LNCaP clone FGC (cell line): ENCODE measurements around the gene GLYATL1B.
A peak's percentile ranks its signal among the peaks of the same experiment; 100 is the strongest.
"Not testable (repeated sequence)": the region's sequence is repeated elsewhere in the genome, so short reads cannot be mapped to it uniquely, and the experiment has no call there.

Experiments
- DNase-seq: peaks from one replicate; pipeline ENCODE4 v3.0.0-alpha.2; 2011; ENCODE audit warnings: low read depth
- H3K4me3 ChIP-seq: 2 replicates; pipeline ENCODE4 v1.5.1; 2011; ENCODE audit warnings: mild to moderate bottlenecking, low read depth, low read length, control low read depth
- CTCF ChIP-seq: IDR thresholded peaks from 2 replicates; pipeline ENCODE4 v1.5.1; 2012; ENCODE audit warnings: mild to moderate bottlenecking; ENCODE audit not compliant: control insufficient read depth, insufficient read depth; ENCODE audit errors: extremely low read depth

Gene GLYATL1B

GRCh38 chr11:59086007-59086406 lies at the start of gene GLYATL1B:
Gene GLYATL1B (plus strand): TSS chr11:59086307. CDS start chr11:59086307, 0 bp downstream.
- not testable (repeated sequence) for DNase-seq, H3K4me3 ChIP-seq

- DNase-seq, H3K4me3 ChIP-seq: not testable (repeated sequence)
These were observed 49.6 kb upstream of the GLYATL1B start for GRCh38 chr11:59036542-59036941.

DNA sequence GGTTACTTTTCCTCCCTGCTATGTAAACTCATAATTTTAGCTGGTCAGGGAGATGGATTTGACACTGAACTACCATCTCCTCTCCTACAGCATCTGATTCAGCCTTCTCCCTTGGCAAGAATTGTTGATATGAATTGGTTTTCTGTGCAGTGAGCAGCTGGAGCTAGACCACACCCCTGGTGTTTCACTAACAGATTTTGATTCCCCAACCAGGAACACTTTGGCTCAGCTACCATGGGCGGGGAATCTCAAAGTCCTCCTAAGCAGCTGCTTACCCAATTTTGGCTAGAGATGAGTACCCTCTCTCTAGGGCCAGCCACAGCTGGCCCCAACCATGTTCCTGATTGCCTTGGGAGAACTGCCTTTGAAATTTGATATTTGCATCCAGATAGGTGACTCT lies 48.7 kb upstream of the GLYATL1B start:
- not testable (repeated sequence) for DNase-seq, H3K4me3 ChIP-seq

DNA sequence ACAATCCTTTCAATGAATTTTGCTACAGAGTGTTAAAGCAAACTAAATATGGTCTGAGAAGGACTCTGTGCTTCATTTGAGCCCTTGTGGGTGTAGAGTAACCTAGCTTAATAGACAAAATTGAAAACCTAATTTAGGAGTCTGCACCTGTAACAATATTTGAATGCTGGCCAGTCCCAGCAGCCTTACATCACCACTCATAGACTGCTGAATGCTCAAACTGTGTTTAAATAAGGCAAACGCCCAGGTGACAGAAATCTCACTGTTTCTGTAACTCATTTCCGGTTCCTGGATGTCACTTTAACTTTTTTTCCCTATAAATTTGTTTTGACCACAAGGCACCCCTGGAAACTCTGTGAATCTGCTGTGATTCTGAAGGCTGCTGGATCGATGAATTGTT lies 45.5 kb upstream of the GLYATL1B start:
- TF ChIP-seq CTCF, result no peak
- no peak for DNase-seq
- H3K4me3 ChIP-seq, result no peak overlapping the region

- not testable (repeated sequence) for DNase-seq, H3K4me3 ChIP-seq
These were observed 34.7 kb upstream of the GLYATL1B start for GRCh38 chr11:59051383-59051782.

DNA sequence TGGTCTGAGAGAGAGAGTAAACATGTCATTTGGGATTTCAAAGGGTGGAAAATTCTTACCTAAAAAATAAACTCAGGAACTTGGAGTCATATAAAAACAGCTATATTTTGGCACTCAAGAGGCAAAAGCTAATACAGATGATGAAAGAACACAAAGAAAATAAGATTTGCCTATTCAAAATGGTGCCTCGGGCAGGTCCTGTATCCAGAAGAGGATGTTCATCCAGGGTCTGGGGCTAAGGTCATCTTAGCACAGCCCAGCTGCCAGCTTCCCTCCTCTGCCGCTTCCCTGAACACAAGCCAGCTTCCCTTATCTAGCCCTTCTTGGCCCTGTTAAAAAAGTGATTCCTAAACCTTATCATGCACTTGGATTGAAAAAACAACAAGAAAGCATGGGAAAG lies 33.8 kb upstream of the GLYATL1B start:
- not testable (repeated sequence) for DNase-seq

GRCh38 chr11:59053387-59053786 lies 32.7 kb upstream of the GLYATL1B start:
- no peak for DNase-seq
- peak; percentile 59 for TF ChIP-seq CTCF
- H3K4me3 ChIP-seq, result no peak overlapping the region

More for the DNA sequence above, 33.8 kb upstream of the GLYATL1B start:
- H3K4me3 ChIP-seq, result not testable (repeated sequence)

DNA sequence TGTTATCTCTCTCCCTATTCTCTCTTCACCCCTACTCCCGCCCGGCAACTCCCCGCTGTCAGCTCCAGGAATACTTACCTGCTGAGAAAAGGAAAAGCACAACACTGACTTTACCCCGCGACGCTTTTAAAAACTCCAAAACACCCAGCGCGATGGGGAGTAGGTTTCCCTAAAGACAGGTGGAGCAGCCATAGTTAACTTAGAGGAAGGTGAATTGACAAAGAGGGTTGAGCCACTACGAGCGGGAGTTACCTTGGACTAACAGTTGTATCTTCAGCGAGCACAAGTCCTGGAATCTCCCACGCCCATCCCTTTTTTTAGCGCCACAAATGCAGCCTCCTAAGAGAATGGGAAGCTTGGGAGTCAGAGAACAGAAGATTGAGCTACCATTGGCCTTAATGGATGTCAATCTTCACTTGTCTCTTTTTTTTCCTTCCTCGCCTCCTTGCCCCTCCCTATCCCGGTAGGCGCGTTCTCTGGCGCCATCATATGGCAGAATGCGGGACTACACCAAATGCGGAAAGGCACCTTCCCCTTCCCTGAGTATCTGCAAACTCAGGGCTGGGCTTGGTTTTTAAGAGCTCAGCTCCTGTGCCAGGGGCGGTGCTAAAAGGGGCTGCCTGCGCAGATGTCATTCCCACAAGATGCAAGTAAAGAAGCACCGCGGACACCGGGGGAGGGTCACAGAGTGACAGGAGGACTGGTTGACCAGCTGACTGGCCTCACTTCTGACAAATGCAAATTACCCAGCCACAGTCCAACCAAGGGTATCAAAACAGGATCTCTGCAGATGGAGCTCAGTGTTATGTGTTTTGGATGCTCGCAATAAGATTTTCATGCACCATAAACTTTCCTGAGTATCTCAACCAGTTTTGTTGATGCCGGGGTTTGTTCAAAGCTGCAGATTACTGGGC lies 27.7 kb upstream of the GLYATL1B start:
- DNase-seq, result peak; percentile 98
- peak; percentile 98 for TF ChIP-seq CTCF
- peak overlapping the region; percentile 56 for H3K4me3 ChIP-seq

DNA sequence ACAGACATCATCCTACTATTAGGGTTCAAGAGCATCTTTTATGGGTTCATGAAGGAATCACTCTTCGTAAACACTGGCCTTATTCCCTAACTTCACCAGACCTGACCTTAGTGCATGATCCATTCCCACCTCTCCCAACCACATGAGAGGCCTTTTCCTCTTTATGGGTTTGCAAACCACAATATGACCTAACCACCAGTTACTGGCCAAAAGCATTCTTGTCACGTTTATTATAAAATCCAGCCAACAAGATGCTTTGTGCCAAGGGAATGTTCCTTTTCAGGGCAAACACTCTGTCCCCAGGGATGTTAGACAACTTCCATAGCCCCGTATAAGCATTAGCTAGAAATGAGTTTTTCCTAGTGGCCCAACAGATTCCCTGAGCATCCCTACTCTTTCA lies 26.0 kb upstream of the GLYATL1B start:
- DNase-seq, H3K4me3 ChIP-seq: not testable (repeated sequence)

DNA sequence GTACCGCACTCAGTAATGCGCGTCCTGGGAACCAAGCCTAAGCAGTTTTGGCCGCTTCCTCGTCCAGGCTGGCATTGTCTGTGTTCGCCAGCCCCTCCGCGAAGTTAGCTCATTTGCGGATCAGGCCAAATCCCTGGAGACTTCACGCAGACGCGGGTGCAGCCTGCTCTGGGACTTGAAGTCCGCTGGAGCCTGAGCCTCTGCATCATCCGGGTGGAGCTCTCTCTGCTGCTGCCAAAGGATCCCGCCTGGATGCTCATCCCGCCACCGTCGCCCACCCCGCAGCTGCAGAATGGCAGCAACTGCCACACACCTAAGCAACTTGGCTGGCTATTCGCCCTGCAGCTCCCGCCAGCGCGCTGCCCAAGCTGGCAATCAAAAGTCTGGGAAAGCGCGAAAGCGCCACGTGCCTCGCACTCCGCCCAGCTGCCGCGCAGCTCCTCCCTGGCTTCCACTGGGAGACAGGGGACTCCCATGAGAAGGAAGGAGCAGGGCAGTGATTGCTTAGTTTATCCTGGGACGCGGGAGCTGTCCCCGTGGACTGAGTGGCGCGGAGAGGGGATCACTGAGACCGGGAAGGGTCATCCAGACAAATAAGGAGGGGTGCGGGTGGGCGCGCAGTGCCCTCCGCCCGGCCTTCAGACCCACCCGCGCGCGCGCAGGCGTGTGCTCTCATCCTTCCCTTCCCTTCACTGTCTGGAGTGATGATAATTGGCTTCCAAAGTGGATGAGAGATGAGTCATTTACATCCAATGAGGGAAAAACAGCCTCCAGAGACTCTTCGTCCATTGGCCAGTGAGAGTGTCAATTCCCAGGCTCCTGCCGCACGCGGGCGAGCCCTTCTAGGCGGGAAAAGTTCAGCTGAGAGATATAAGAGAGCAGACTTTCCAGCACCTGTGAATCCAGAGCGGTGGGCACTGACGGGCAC lies 23.2 kb upstream of the GLYATL1B start:
- H3K4me3 ChIP-seq, result no peak overlapping the region
- DNase-seq, result no peak
- TF ChIP-seq CTCF, result no peak

- not testable (repeated sequence) for DNase-seq, H3K4me3 ChIP-seq
These were observed 21.9 kb upstream of the GLYATL1B start for GRCh38 chr11:59063996-59064727.
